Measurements from ENCODE around the gene DGCR2.
"Not testable (repeated sequence)": the region's sequence is repeated elsewhere in the genome, so short reads cannot be mapped to it uniquely, and the experiment has no call there.

Gene DGCR2

GRCh38 chr22:19003508-19003907, 118.7 kb downstream of the DGCR2 start:
- no peak for DNase-seq (ENCODE audit: low read depth)

GRCh38 chr22:19002684-19003038, 119.6 kb downstream of the DGCR2 start:
- no peak for DNase-seq (ENCODE audit: low read depth)

GRCh38 chr22:19001204-19001603, 121.0 kb downstream of the DGCR2 start:
- DNase-seq (ENCODE audit: low read depth), result no peak

GRCh38 chr22:19000106-19000505, 122.1 kb downstream of the DGCR2 start:
- DNase-seq (ENCODE audit: low read depth), result not testable (repeated sequence)

- DNase-seq (ENCODE audit: low read depth), result no peak
Measured at GRCh38 chr22:18999416-18999815, 122.8 kb downstream of the DGCR2 start.

- DNase-seq (ENCODE audit: low read depth), result no peak
Measured at GRCh38 chr22:18999008-18999407, 123.2 kb downstream of the DGCR2 start.

GRCh38 chr22:18997925-18998315, 124.3 kb downstream of the DGCR2 start:
- no peak for DNase-seq (ENCODE audit: low read depth)

- DNase-seq (ENCODE audit: low read depth), result no peak
Measured at GRCh38 chr22:18997306-18997924, 124.8 kb downstream of the DGCR2 start.

- no peak for DNase-seq (ENCODE audit: low read depth)
Measured at GRCh38 chr22:18996376-18996900, 125.8 kb downstream of the DGCR2 start.

- no peak for DNase-seq (ENCODE audit: low read depth)
Measured at GRCh38 chr22:18995327-18995711, 126.9 kb downstream of the DGCR2 start.

- no peak for DNase-seq (ENCODE audit: low read depth)
Measured at GRCh38 chr22:18994701-18995326, 127.4 kb downstream of the DGCR2 start.

- DNase-seq (ENCODE audit: low read depth), result no peak
Measured at GRCh38 chr22:18994056-18994455, 128.2 kb downstream of the DGCR2 start.

- no peak for DNase-seq (ENCODE audit: low read depth)
Measured at GRCh38 chr22:18992543-18993198, 129.5 kb downstream of the DGCR2 start.

- no peak for DNase-seq (ENCODE audit: low read depth)
Measured at GRCh38 chr22:18991821-18992442, 130.3 kb downstream of the DGCR2 start.

GRCh38 chr22:18991138-18991432, 131.1 kb downstream of the DGCR2 start:
- no peak for DNase-seq (ENCODE audit: low read depth)

- DNase-seq (ENCODE audit: low read depth), result no peak
Measured at GRCh38 chr22:18990355-18991137, 131.7 kb downstream of the DGCR2 start.

- no peak for DNase-seq (ENCODE audit: low read depth)
Measured at GRCh38 chr22:18988958-18989357, 133.3 kb downstream of the DGCR2 start.

GRCh38 chr22:18987765-18988164, 134.4 kb downstream of the DGCR2 start:
- no peak for DNase-seq (ENCODE audit: low read depth)

- not testable (repeated sequence) for DNase-seq (ENCODE audit: low read depth)
Measured at GRCh38 chr22:18987114-18987513, 135.1 kb downstream of the DGCR2 start.

Data from fibroblast of gingiva (primary cell).